Thyroid gland (tissue), 4 donors: ENCODE measurements around the gene PDLIM3.

Experiments used
- POLR2A ChIP-seq, 2 donors: fragments of 450-650 bp; IDR thresholded peaks; one replicate each; pipeline ENCODE4 v1.6.1; 2017; ENCODE audit warnings: antibody characterized with exemption in 2 of 2, mild to moderate bottlenecking in 2 of 2, moderate library complexity in 1 of 2
- TF ChIP-seq, protein P1 (sequence below), 6 experiments: fragments of 200-600 bp in 3 of 6; fragments of 450-650 bp in 3 of 6; sonication (generic) in 3 of 6; IDR thresholded peaks; one replicate each; pipeline ENCODE4 v1.5.1; 2016 to 2019; ENCODE audit warnings: antibody characterized with exemption in 6 of 6, mild to moderate bottlenecking in 2 of 6, inconsistent platforms in 1 of 6, moderate library complexity in 1 of 6

DNA sequence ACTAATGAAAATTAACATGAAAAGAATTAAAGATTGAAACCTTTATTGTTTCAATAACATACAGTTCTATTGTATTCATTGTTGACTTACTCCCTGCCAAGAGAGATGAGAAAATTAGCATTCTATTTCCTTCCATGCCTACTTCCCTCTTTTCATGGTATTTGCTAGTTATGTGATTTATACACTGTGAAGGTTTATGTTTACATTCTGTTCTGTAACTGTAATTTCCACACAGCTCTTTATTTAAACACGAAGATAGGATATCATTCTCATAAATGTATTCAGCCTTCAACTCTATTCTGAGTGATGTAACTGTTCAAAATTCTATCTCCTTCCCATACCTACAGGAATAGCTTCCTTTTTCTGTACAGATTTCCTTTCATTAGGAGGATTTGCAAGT lies 70.4 kb downstream of the PDLIM3 start:
- TF ChIP-seq, protein P1, sequence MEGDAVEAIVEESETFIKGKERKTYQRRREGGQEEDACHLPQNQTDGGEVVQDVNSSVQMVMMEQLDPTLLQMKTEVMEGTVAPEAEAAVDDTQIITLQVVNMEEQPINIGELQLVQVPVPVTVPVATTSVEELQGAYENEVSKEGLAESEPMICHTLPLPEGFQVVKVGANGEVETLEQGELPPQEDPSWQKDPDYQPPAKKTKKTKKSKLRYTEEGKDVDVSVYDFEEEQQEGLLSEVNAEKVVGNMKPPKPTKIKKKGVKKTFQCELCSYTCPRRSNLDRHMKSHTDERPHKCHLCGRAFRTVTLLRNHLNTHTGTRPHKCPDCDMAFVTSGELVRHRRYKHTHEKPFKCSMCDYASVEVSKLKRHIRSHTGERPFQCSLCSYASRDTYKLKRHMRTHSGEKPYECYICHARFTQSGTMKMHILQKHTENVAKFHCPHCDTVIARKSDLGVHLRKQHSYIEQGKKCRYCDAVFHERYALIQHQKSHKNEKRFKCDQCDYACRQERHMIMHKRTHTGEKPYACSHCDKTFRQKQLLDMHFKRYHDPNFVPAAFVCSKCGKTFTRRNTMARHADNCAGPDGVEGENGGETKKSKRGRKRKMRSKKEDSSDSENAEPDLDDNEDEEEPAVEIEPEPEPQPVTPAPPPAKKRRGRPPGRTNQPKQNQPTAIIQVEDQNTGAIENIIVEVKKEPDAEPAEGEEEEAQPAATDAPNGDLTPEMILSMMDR (IDR thresholded peaks at IDR 0.05), result no peak
- no peak for TF ChIP-seq POLR2A (IDR thresholded peaks at IDR 0.05)
